ENCODE measurements around the gene ZNF181. TPM values are rescaled to one million over a fixed set of nuclear protein-coding genes. Genes with fewer than 3 reads are reported as not detected.

ZNF181 gene
- total and polyA plus RNA-seq, 2 experiments from 2014 or later: 11.5 to 14.5 TPM

DNA sequence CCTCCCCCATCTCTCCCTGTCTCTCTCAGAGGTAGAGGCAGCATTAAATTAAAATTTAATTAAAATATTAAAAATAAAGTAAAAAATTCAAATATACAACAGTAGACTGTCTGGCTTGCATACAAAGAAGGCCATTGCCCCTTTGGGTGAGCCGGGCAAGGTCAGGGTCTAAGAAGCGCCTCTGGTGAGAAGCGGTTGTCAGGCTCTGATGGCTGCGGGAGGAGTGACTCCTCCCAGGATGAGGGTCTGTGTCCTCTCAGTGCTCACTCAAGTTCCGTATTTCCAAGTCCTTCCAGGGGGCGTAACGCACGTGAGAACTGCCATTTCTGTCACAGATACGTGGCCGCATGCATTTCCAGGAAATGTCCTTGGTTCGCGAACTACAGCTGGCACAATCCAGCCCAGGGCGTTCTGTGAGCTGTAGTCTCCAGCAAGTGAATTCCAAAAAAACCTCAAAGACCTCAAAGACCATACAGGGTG is 737 bp upstream of the ZNF181 start:
- H3K27me3 ChIP-seq: no peaks in the 10 kb centered on the region
- H3K36me3 ChIP-seq (replicated peaks; ENCODE audit: insufficient read depth, low read depth): no peaks in the 10 kb centered on the region
- TF ChIP-seq EZH2phosphoT487 (IDR thresholded peaks at IDR 0.05; ENCODE audit: low read depth, severe bottlenecking, unreplicated experiment): no peak
- H3K9me2 ChIP-seq (replicated peaks; ENCODE audit: insufficient read depth): no peaks in the 10 kb centered on the region
- peak overlapping the region; percentile 84 for H3K4me2 ChIP-seq
- H3K4me1 ChIP-seq (ENCODE audit: insufficient read depth): peaks cover 12% of the 10 kb centered on the region
- 3% methylated on average over 13 of the region's 13 CpGs for WGBS (ENCODE audit: low lambda C conversion rate, missing lambda C conversion rate)
- peak overlapping the region; percentile 85 for H3K4me3 ChIP-seq
- peak; percentile 68 for DNase-seq (ENCODE audit: low spot score)
- H3K27ac ChIP-seq: peak overlapping the region; percentile 99
- H2AFZ ChIP-seq: peak overlapping the region; percentile 87
- H3K79me2 ChIP-seq: peaks cover 21% of the 10 kb centered on the region
- no peaks in the 10 kb centered on the region for H4K20me1 ChIP-seq (ENCODE audit: insufficient read depth, poor library complexity, severe bottlenecking)
- peaks cover 8% of the 10 kb centered on the region for H3K9me3 ChIP-seq (ENCODE audit: low read depth)

DNA sequence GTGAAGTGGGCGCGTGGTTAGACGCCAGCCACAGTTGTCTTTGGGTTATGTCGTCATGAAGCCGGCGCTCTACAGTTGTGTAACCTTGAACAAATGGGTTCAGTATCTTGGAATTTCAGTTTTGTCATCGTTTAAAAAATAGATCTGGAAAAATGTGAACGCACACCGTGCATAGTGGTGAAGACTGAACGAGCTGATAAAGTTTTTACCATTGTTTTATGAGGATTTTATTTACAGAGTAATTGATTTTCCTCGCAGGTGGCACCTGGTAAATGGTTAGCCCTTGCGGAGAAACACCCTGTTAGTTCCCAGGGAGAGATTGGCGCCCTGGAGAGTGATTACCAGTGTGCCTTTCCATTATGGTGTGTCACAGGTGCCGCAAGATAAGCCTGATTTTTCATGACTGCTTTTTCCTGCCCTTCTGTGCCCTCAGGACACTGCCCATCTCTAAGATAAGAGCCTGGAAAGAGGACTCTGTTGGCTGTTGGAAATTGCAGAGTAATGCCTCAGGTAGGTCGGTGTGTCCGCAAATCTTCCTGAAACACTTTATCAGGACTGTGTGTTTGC is 577 bp downstream of the ZNF181 start:
- 8% methylated on average over 16 of the region's 16 CpGs for WGBS (ENCODE audit: low lambda C conversion rate, missing lambda C conversion rate)
- peak overlapping the region; percentile 99 for H3K27ac ChIP-seq
- H2AFZ ChIP-seq: peak overlapping the region; percentile 87

DNA sequence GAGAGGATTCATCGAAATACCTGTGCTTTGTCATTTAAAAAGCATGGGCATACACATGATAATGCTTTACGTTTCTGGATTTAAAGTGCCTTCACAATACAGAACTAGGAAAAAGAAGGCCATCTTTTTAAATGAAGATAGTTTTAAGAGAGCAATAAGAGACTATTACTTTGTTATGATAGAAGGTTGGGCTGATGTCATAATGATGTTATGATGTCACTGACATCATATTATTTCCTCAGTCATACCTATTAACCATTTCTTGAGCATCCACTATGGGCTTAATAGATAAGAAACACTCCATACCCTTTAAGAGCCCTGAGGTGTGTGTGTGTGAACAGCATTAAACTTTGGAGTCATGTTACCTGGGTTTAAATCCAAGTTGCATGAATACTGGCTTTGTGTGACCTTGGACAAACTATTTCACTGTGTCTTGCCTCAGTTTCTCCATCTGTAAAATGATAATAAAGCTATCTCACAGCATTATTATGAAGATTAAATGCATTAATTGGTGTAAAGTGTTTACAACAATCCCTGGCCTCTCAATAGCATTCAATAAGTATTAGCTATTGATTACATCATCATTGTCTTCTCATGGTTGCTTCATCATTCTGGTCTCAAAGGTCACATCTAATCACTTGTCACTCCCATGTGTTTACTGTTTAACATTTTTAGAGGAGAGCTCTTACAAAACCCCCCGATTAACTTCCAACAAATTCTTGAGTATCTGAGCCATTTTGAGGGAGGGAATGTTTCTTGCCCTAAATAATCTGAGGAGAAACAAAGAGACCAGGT is 11.1 kb downstream of the ZNF181 start:
- no peak overlapping the region for H3K4me3 ChIP-seq
- H3K27ac ChIP-seq: no peak overlapping the region
- no peak for DNase-seq (ENCODE audit: low spot score)
- H3K27me3 ChIP-seq: no peaks in the 10 kb centered on the region
- no peak overlapping the region for H2AFZ ChIP-seq
- TF ChIP-seq EZH2phosphoT487 (IDR thresholded peaks at IDR 0.05; ENCODE audit: low read depth, severe bottlenecking, unreplicated experiment) (no peak), EZH2 (IDR thresholded peaks at IDR 0.05; ENCODE audit: borderline replicate concordance) (no peak), CTCF (IDR thresholded peaks at IDR 0.05; ENCODE audit: poor library complexity) (no peak)
- no peaks in the 10 kb centered on the region for H3K4me1 ChIP-seq (ENCODE audit: insufficient read depth)
- no peaks in the 10 kb centered on the region for H3K79me2 ChIP-seq
- peaks cover 15% of the 10 kb centered on the region for H3K9me3 ChIP-seq (ENCODE audit: low read depth)
- H3K4me2 ChIP-seq: no peak overlapping the region
- H3K36me3 ChIP-seq (replicated peaks; ENCODE audit: insufficient read depth, low read depth): peaks cover 8% of the 10 kb centered on the region
- H4K20me1 ChIP-seq (ENCODE audit: insufficient read depth, poor library complexity, severe bottlenecking): no peaks in the 10 kb centered on the region
- no peaks in the 10 kb centered on the region for H3K9me2 ChIP-seq (replicated peaks; ENCODE audit: insufficient read depth)
- WGBS (ENCODE audit: low lambda C conversion rate, missing lambda C conversion rate): 94% methylated on average over 3 of the region's 3 CpGs

More for the DNA sequence above, 577 bp downstream of the ZNF181 start:
- Histone ChIP-seq H4K20me1 (ENCODE audit: insufficient read depth, poor library complexity, severe bottlenecking) (no peaks in the 10 kb centered on the region), H3K9me3 (ENCODE audit: low read depth) (peaks cover 13% of the 10 kb centered on the region), H3K36me3 (replicated peaks; ENCODE audit: insufficient read depth, low read depth) (peaks cover 7% of the 10 kb centered on the region), H3K4me2 (peak overlapping the region; percentile 84), H3K4me1 (ENCODE audit: insufficient read depth) (peaks cover 12% of the 10 kb centered on the region), H3K4me3 (peak overlapping the region; percentile 85), H3K9me2 (replicated peaks; ENCODE audit: insufficient read depth) (no peaks in the 10 kb centered on the region), H3K79me2 (peaks cover 21% of the 10 kb centered on the region), H3K27me3 (no peaks in the 10 kb centered on the region)
- no peak for TF ChIP-seq CTCF (IDR thresholded peaks at IDR 0.05; ENCODE audit: poor library complexity)
- no peak for TF ChIP-seq EZH2phosphoT487 (IDR thresholded peaks at IDR 0.05; ENCODE audit: low read depth, severe bottlenecking, unreplicated experiment)
- TF ChIP-seq EZH2 (IDR thresholded peaks at IDR 0.05; ENCODE audit: borderline replicate concordance): no peak
- peak; percentile 46 for DNase-seq (ENCODE audit: low spot score)

DNA sequence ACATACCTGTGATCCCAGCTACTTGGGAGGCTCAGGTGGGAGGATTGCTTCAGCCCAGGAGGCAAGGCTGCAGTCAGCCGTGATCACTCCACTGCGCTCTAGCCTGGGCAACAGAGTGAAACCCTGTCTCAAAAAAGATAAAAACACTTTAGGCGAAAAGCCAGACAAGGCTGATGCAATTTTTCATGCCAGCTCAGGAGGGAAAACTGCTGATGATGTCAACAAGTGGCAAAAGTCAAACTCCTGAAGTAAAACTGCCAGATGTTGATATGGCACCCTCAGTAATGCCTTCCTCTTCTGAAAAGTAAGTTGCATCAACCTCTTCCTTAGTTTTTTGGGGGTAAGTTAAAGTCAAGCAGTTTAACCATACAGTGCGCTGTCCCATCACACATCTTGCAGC is 23.4 kb downstream of the ZNF181 start:
- DNase-seq (ENCODE audit: low spot score): no peak
- WGBS (ENCODE audit: low lambda C conversion rate, missing lambda C conversion rate): 89% methylated on average over 4 of the region's 4 CpGs
- TF ChIP-seq CTCF (IDR thresholded peaks at IDR 0.05; ENCODE audit: poor library complexity) (no peak), EZH2phosphoT487 (IDR thresholded peaks at IDR 0.05; ENCODE audit: low read depth, severe bottlenecking, unreplicated experiment) (no peak), EZH2 (IDR thresholded peaks at IDR 0.05; ENCODE audit: borderline replicate concordance) (no peak)
- H3K9me3 ChIP-seq (ENCODE audit: low read depth): peaks cover 48% of the 10 kb centered on the region
- H3K4me1 ChIP-seq (ENCODE audit: insufficient read depth): no peaks in the 10 kb centered on the region
- peaks cover 2% of the 10 kb centered on the region for H3K36me3 ChIP-seq (replicated peaks; ENCODE audit: insufficient read depth, low read depth)
- H4K20me1 ChIP-seq (ENCODE audit: insufficient read depth, poor library complexity, severe bottlenecking): no peaks in the 10 kb centered on the region
- H3K27ac ChIP-seq: no peak overlapping the region
- H2AFZ ChIP-seq: no peak overlapping the region
- H3K9me2 ChIP-seq (replicated peaks; ENCODE audit: insufficient read depth): no peaks in the 10 kb centered on the region
- H3K4me2 ChIP-seq: no peak overlapping the region
- no peaks in the 10 kb centered on the region for H3K79me2 ChIP-seq
- H3K27me3 ChIP-seq: no peaks in the 10 kb centered on the region
- H3K4me3 ChIP-seq: no peak overlapping the region

All from hepatocyte (in vitro differentiated cells).